ENCODE results near the gene CCNK.

Gene CCNK

GRCh38 chr14:99514552-99515300 is 33.5 kb downstream of the CCNK start:
- Histone ChIP-seq H3K79me2 (ENCODE audit: insufficient read depth, low read length) (no peaks in the 10 kb centered on the region), H3K36me3 (ENCODE audit: insufficient read depth, low read length) (peaks cover 39% of the 10 kb centered on the region), H3K27ac (ENCODE audit: low read length) (no peak overlapping the region), H3K4me3 (ENCODE audit: low read depth in 1 of 2, low read length in 2 of 2) (no peak overlapping the region), H3K4me1 (ENCODE audit: insufficient read depth, low read length) (no peaks in the 10 kb centered on the region), H2AFZ (ENCODE audit: low read depth, low read length) (no peak overlapping the region), H3K27me3 (ENCODE audit: insufficient read depth, low read length, poor library complexity) (no peaks in the 10 kb centered on the region), H4K20me1 (ENCODE audit: insufficient read depth, low read length) (peaks cover 33% of the 10 kb centered on the region), H3K4me2 (ENCODE audit: insufficient read depth, low read length) (no peak overlapping the region), H3K9ac (ENCODE audit: low read depth, low read length) (no peak overlapping the region), H3K9me3 (ENCODE audit: insufficient read depth, low read length, severe bottlenecking) (no peaks in the 10 kb centered on the region)
- ATAC-seq (ENCODE audit: insufficient read depth, low read depth), result no peak
- TF ChIP-seq EZH2 (IDR thresholded peaks at IDR 0.05; ENCODE audit: borderline replicate concordance, low read depth, low read length, severe bottlenecking), result no peak
- TF ChIP-seq, protein P1, sequence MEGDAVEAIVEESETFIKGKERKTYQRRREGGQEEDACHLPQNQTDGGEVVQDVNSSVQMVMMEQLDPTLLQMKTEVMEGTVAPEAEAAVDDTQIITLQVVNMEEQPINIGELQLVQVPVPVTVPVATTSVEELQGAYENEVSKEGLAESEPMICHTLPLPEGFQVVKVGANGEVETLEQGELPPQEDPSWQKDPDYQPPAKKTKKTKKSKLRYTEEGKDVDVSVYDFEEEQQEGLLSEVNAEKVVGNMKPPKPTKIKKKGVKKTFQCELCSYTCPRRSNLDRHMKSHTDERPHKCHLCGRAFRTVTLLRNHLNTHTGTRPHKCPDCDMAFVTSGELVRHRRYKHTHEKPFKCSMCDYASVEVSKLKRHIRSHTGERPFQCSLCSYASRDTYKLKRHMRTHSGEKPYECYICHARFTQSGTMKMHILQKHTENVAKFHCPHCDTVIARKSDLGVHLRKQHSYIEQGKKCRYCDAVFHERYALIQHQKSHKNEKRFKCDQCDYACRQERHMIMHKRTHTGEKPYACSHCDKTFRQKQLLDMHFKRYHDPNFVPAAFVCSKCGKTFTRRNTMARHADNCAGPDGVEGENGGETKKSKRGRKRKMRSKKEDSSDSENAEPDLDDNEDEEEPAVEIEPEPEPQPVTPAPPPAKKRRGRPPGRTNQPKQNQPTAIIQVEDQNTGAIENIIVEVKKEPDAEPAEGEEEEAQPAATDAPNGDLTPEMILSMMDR (IDR thresholded peaks at IDR 0.05; ENCODE audit: borderline replicate concordance, extremely low read depth, low read length, poor library complexity, severe bottlenecking), result no peak
- no peak for DNase-seq

- Histone ChIP-seq H3K9ac (ENCODE audit: low read depth, low read length) (no peak overlapping the region), H4K20me1 (ENCODE audit: insufficient read depth, low read length) (peaks cover 37% of the 10 kb centered on the region), H3K4me1 (ENCODE audit: insufficient read depth, low read length) (no peaks in the 10 kb centered on the region), H3K4me2 (ENCODE audit: insufficient read depth, low read length) (no peak overlapping the region), H3K4me3 (ENCODE audit: low read depth in 1 of 2, low read length in 2 of 2) (no peak overlapping the region), H3K27ac (ENCODE audit: low read length) (no peak overlapping the region), H3K79me2 (ENCODE audit: insufficient read depth, low read length) (no peaks in the 10 kb centered on the region), H2AFZ (ENCODE audit: low read depth, low read length) (no peak overlapping the region), H3K36me3 (ENCODE audit: insufficient read depth, low read length) (peaks cover 37% of the 10 kb centered on the region), H3K27me3 (ENCODE audit: insufficient read depth, low read length, poor library complexity) (no peaks in the 10 kb centered on the region), H3K9me3 (ENCODE audit: insufficient read depth, low read length, severe bottlenecking) (no peaks in the 10 kb centered on the region)
- DNase-seq (no peak), ATAC-seq (ENCODE audit: insufficient read depth, low read depth) (no peak)
- TF ChIP-seq, protein P1 (IDR thresholded peaks at IDR 0.05; ENCODE audit: borderline replicate concordance, extremely low read depth, low read length, poor library complexity, severe bottlenecking), result no peak
- TF ChIP-seq EZH2 (IDR thresholded peaks at IDR 0.05; ENCODE audit: borderline replicate concordance, low read depth, low read length, severe bottlenecking), result no peak
Measured at GRCh38 chr14:99515301-99516155, 34.3 kb downstream of the CCNK start.

DNA sequence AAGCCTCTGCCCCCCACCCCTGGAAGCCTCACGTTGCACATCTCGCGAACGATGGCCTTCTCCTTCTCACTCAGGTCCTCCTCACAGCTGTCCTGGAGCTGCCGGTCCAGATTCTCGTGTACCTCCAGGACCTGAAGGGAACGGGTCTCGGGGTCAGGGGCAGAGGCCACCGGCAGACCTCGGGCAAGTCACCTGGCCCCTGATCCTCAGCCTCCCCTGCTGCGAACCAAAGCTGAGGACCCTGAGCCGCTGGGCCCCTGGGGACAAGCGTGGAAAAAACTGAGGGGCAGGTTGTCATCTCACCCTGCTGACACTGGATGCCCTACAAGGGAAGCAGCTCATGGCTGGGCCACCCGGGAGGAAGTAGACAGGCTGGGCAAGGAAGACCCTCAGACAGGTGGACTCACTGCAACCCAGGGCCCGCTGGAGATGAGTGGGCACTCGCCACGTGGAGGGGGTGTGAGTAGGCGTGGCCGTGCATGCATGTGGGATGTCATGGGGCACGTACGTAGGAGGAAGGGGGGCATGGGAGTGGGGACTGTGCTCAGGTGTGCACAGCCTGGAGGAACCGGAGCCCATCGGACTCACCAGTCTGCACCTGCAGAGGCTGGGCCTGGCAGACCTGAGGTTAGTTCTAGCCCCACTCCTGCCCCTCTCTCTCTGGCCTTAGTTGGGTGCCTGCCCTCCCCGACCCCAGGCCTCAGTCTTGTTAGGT is 35.1 kb downstream of the CCNK start:
- H3K4me3 ChIP-seq (ENCODE audit: low read depth in 1 of 2, low read length in 2 of 2), result no peak overlapping the region
- peaks cover 41% of the 10 kb centered on the region for H4K20me1 ChIP-seq (ENCODE audit: insufficient read depth, low read length)
- H3K36me3 ChIP-seq (ENCODE audit: insufficient read depth, low read length), result peaks cover 32% of the 10 kb centered on the region
- no peak overlapping the region for H3K9ac ChIP-seq (ENCODE audit: low read depth, low read length)
- DNase-seq, result no peak
- H3K4me2 ChIP-seq (ENCODE audit: insufficient read depth, low read length), result no peak overlapping the region
- no peaks in the 10 kb centered on the region for H3K79me2 ChIP-seq (ENCODE audit: insufficient read depth, low read length)
- H3K27me3 ChIP-seq (ENCODE audit: insufficient read depth, low read length, poor library complexity), result no peaks in the 10 kb centered on the region
- TF ChIP-seq EZH2 (IDR thresholded peaks at IDR 0.05; ENCODE audit: borderline replicate concordance, low read depth, low read length, severe bottlenecking), result no peak
- TF ChIP-seq, protein P1 (IDR thresholded peaks at IDR 0.05; ENCODE audit: borderline replicate concordance, extremely low read depth, low read length, poor library complexity, severe bottlenecking), result no peak
- H3K27ac ChIP-seq (ENCODE audit: low read length), result no peak overlapping the region
- H3K9me3 ChIP-seq (ENCODE audit: insufficient read depth, low read length, severe bottlenecking), result no peaks in the 10 kb centered on the region
- ATAC-seq (ENCODE audit: insufficient read depth, low read depth), result no peak
- H2AFZ ChIP-seq (ENCODE audit: low read depth, low read length), result no peak overlapping the region
- H3K4me1 ChIP-seq (ENCODE audit: insufficient read depth, low read length), result no peaks in the 10 kb centered on the region
